Transverse colon (tissue), 4 donors: ENCODE results near the gene SLC29A3. TPM values are rescaled to one million over a fixed set of nuclear protein-coding genes. Genes with fewer than 3 reads are reported as not detected.
"Not testable (repeated sequence)": the region's sequence is repeated elsewhere in the genome, so short reads cannot be mapped to it uniquely, and the experiment has no call there.

ENCODE experiments used
- DNase-seq: peaks from one replicate; pipeline ENCODE4 v3.0.0-alpha.2; 2019
- H3K27ac ChIP-seq, 4 donors: fragments of 200-600 bp; sonication (generic); 2 replicates each; pipeline ENCODE4 v1.5.1; 2016 to 2018; ENCODE audit warnings: inconsistent platforms in 4 of 4
- H3K27me3 ChIP-seq: fragments of 200-600 bp; sonication (generic); 2 replicates; pipeline ENCODE4 v1.5.1; 2017; ENCODE audit warnings: inconsistent platforms
- H3K36me3 ChIP-seq, 4 donors: fragments of 200-600 bp; sonication (generic); 2 replicates each; pipeline ENCODE4 v1.5.1; 2017 to 2019; ENCODE audit warnings: inconsistent platforms in 4 of 4
- H3K4me1 ChIP-seq, 4 donors: fragments of 200-600 bp; sonication (generic); 2 replicates each; pipeline ENCODE4 v1.5.1; 2017 to 2020; ENCODE audit warnings: inconsistent platforms in 4 of 4
- H3K4me3 ChIP-seq, 4 donors: fragments of 200-600 bp; sonication (generic); 1 replicate in 1 of 4; 2 replicates in 3 of 4; pipeline versions ENCODE4 v1.5.1 to v1.6.1; 2017 to 2019; ENCODE audit warnings: inconsistent platforms in 4 of 4
- H3K9me3 ChIP-seq, 2 donors: fragments of 200-600 bp; sonication (generic); 2 replicates each; pipeline ENCODE4 v1.5.1; 2017 to 2019; ENCODE audit warnings: inconsistent platforms in 2 of 2
- CTCF ChIP-seq, 5 experiments: fragments of 200-600 bp in 3 of 5; fragments of 450-650 bp in 2 of 5; sonication (generic) in 3 of 5; IDR thresholded peaks; 1 replicate in 2 of 5; 2 replicates in 3 of 5; pipeline ENCODE4 v1.5.1; 2016 to 2017; ENCODE audit warnings: antibody characterized with exemption in 5 of 5, inconsistent platforms in 3 of 5, mild to moderate bottlenecking in 2 of 5, moderate library complexity in 1 of 5
- EP300 ChIP-seq: sonication (generic); formaldehyde crosslinking; IDR thresholded peaks from one replicate; pipeline ENCODE4 v1.6.1; 2017; ENCODE audit warnings: antibody characterized with exemption, low read depth
- POLR2A ChIP-seq: fragments of 450-650 bp; IDR thresholded peaks from one replicate; pipeline ENCODE4 v1.6.1; 2016; ENCODE audit warnings: antibody characterized with exemption, mild to moderate bottlenecking, moderate library complexity
- POLR2AphosphoS5 ChIP-seq, 3 donors: sonication (generic); formaldehyde crosslinking; IDR thresholded peaks; one replicate each; pipeline ENCODE4 v1.6.1; 2016; ENCODE audit warnings: antibody characterized with exemption in 3 of 3
- WGBS, 2 donors: methylation state at CpG; one replicate each; pipeline ENCODE4 v1.1.5; 2018; ENCODE audit warnings: low coverage in 1 of 2; 5-methylcytosine and 5-hydroxymethylcytosine counted together
- in situ Hi-C, 4 donors: fragments of 200-750 bp; cut with MboI; loops; one replicate each; pipeline versions ENCODE4 v1.15.0 to v1.15.1; 2017; ENCODE audit warnings: low sequenced_read_pairs in 3 of 4, low pct_ligation_motif_present in 1 of 4, low pct_unique_long_range_greater_than_20kb in 1 of 4
- intact Hi-C: fragments of 100-400 bp; cut with DNase I; formaldehyde crosslinking; loops from one replicate; pipeline ENCODE4 v1.15.1; 2023; ENCODE audit warnings: low total_unique reads
- total RNA-seq, 4 donors: library from RNA; depleted of rRNA; stranded (reverse); fragments of >200 nt; gene quantifications; one replicate each; pipeline ENCODE4 v1.1.0, GENCODE V29; 2016

SLC29A3 gene
- total RNA-seq, 4 donors from 2014 or later, result 0.75 to 6.4 (median 3.4) TPM

- no peaks in the 10 kb centered on the region for H3K27me3 ChIP-seq
- in situ Hi-C loops (no loop called here), intact Hi-C loops (no loop called here)
- no peak for DNase-seq
- whole genome bisulfite sequencing, 2 donors, result 80 to 89% methylated on average over 2 to 7 of the region's 7 CpGs
- H3K36me3 ChIP-seq, result no peaks in the 10 kb centered on the region
- H3K4me1 ChIP-seq, result no peaks in the 10 kb centered on the region
- H3K4me3 ChIP-seq, result no peak overlapping the region
- H3K9me3 ChIP-seq, result no peaks in the 10 kb centered on the region
- no peak for TF ChIP-seq CTCF (IDR thresholded peaks at IDR 0.05)
- no peak for TF ChIP-seq POLR2AphosphoS5 (IDR thresholded peaks at IDR 0.05)
- TF ChIP-seq POLR2A, result no peak
- no peak for TF ChIP-seq EP300
- no peak overlapping the region for H3K27ac ChIP-seq
Measured at GRCh38 chr10:71354776-71355175, 35.7 kb downstream of the SLC29A3 start.

- TF ChIP-seq CTCF (IDR thresholded peaks at IDR 0.05) (no peak), POLR2A (no peak), POLR2AphosphoS5 (IDR thresholded peaks at IDR 0.05) (no peak), EP300 (no peak)
- intact Hi-C loops, result no loop called here
- H3K36me3 ChIP-seq, result no peaks in the 10 kb centered on the region
- in situ Hi-C loops, result no loop called here
- DNase-seq, result no peak
- no peak overlapping the region for H3K27ac ChIP-seq
- H3K4me3 ChIP-seq, result no peak overlapping the region
- H3K27me3 ChIP-seq, result no peaks in the 10 kb centered on the region
- no peaks in the 10 kb centered on the region for H3K9me3 ChIP-seq
- 92% methylated on average over 12 of the region's 12 CpGs; no CpG with 5 or more reads in 1 of the 2 donors for WGBS, 2 donors
- no peaks in the 10 kb centered on the region for H3K4me1 ChIP-seq
Measured at GRCh38 chr10:71355886-71356285, 36.8 kb downstream of the SLC29A3 start.

- no peaks in the 10 kb centered on the region for H3K4me1 ChIP-seq
- H3K9me3 ChIP-seq, result no peaks in the 10 kb centered on the region
- intact Hi-C loops, result no loop called here
- DNase-seq, result no peak
- in situ Hi-C loops, result no loop called here
- no peak for TF ChIP-seq CTCF (IDR thresholded peaks at IDR 0.05)
- WGBS, 2 donors, result 86 to 88% methylated on average over 4 to 7 of the region's 7 CpGs
- no peak overlapping the region for H3K27ac ChIP-seq
- no peaks in the 10 kb centered on the region for H3K36me3 ChIP-seq
- H3K4me3 ChIP-seq, result no peak overlapping the region
- no peaks in the 10 kb centered on the region for H3K27me3 ChIP-seq
Measured at GRCh38 chr10:71357792-71358265, 38.8 kb downstream of the SLC29A3 start.

- Histone ChIP-seq H3K27ac (no peak overlapping the region), H3K36me3 (no peaks in the 10 kb centered on the region), H3K4me1 (no peaks in the 10 kb centered on the region), H3K4me3 (no peak overlapping the region), H3K27me3 (no peaks in the 10 kb centered on the region), H3K9me3 (no peaks in the 10 kb centered on the region)
- WGBS, 2 donors, result 94% methylated on average over 8 of the region's 8 CpGs; no CpG with 5 or more reads in 1 of the 2 donors
- no peak for DNase-seq
- TF ChIP-seq EP300 (no peak), POLR2A (no peak), CTCF (IDR thresholded peaks at IDR 0.05) (no peak), POLR2AphosphoS5 (IDR thresholded peaks at IDR 0.05) (no peak)
- in situ Hi-C loops, result no loop called here
- intact Hi-C loops, result no loop called here
Measured at GRCh38 chr10:71358277-71358676, 39.2 kb downstream of the SLC29A3 start.

GRCh38 chr10:71358906-71359305, 39.8 kb downstream of the SLC29A3 start:
- H3K9me3 ChIP-seq, DNase-seq, H3K27me3 ChIP-seq, in situ Hi-C loops, H3K27ac ChIP-seq, H3K36me3 ChIP-seq, intact Hi-C loops, H3K4me1 ChIP-seq, H3K4me3 ChIP-seq: not testable (repeated sequence)
- 87 to 100% methylated on average over 4 to 10 of the region's 10 CpGs for WGBS, 2 donors
